ENCODE data around the gene MEAF6. TPM values are rescaled to one million over a fixed set of nuclear protein-coding genes. Genes with fewer than 3 reads are reported as not detected.

Gene MEAF6
- total RNA-seq, 1 experiment from 2014 or later = 51.6 TPM

GRCh38 chr1:37484325-37485051, 30.1 kb downstream of the MEAF6 start:
- Mint-ChIP-seq H3K27ac (peak overlapping the region in 2 of 3 experiments; percentile 59 to 64; a peak in 3 of 7 replicates), H3K4me1 (peaks cover 4 to 16% of the 10 kb centered on the region in 2 experiments; a peak in 3 of 4 replicates), H3K36me3 (ENCODE audit: insufficient read depth in 1 of 3, low read depth in 3 of 3) (peaks cover 6 to 31% (median 19%) of the 10 kb centered on the region in 3 experiments; a peak in 6 of 7 replicates), H3K4me3 (no peak overlapping the region), H3K27me3 (ENCODE audit: low read depth) (no peaks in the 10 kb centered on the region; the same call in 1 of the 2 replicates), H3K9me3 (no peaks in the 10 kb centered on the region)
- H3K27me3 ChIP-seq (ENCODE audit: insufficient read depth, low read length) = no peaks in the 10 kb centered on the region
- H3K23me2 ChIP-seq (ENCODE audit: insufficient read length, low read depth, low read length, poor library complexity, severe bottlenecking) = no peaks in the 10 kb centered on the region
- H4K20me1 ChIP-seq (ENCODE audit: control insufficient read depth, insufficient read depth, insufficient read length) = no peaks in the 10 kb centered on the region
- H2BK5ac ChIP-seq (ENCODE audit: insufficient read length, low read length) = no peak overlapping the region
- no peak overlapping the region for H3K9ac ChIP-seq (ENCODE audit: extremely low read depth, insufficient read length, low read length)
- no peaks in the 10 kb centered on the region for H3K79me1 ChIP-seq (ENCODE audit: insufficient read depth, low read depth, low read length, poor library complexity, severe bottlenecking)
- no peak overlapping the region for H2AFZ ChIP-seq (ENCODE audit: low read length)
- H2AK5ac ChIP-seq (ENCODE audit: insufficient read length, low read length) = no peak overlapping the region
- WGBS (ENCODE audit: extremely low coverage, insufficient read length, low lambda C conversion rate) = no CpG with 5 or more reads among the region's 7 CpGs
- no peak overlapping the region for H3K23ac ChIP-seq (ENCODE audit: insufficient read length, low read depth, low read length)
- no peak overlapping the region for H4K8ac ChIP-seq (replicated peaks; ENCODE audit: insufficient read length, low read depth, low read length)
- no peak overlapping the region for H3K4me2 ChIP-seq (ENCODE audit: insufficient read depth, insufficient read length, low read length)
- no peak overlapping the region for H2BK12ac ChIP-seq (ENCODE audit: insufficient read length, low read depth, low read length)
- H4K91ac ChIP-seq (ENCODE audit: insufficient read length, low read depth, low read length) = no peak overlapping the region
- H2BK120ac ChIP-seq (ENCODE audit: low read depth, low read length, poor library complexity, severe bottlenecking) = no peak overlapping the region
- H3K18ac ChIP-seq (ENCODE audit: insufficient read length, low read depth, low read length) = no peak overlapping the region
- no peak overlapping the region for H3K14ac ChIP-seq (ENCODE audit: insufficient read depth, low read length)
- DNase-seq = no peak
- H3K79me2 ChIP-seq (ENCODE audit: insufficient read depth, low read length) = no peaks in the 10 kb centered on the region
- no peaks in the 10 kb centered on the region for H3K4me1 ChIP-seq (ENCODE audit: insufficient read depth, low read length)
- TF ChIP-seq CTCF (conservative IDR thresholded peaks at IDR 0.05) = no peak
- H4K5ac ChIP-seq (ENCODE audit: insufficient read length, low read depth, low read length) = no peak overlapping the region
- no peak overlapping the region for H3T11ph ChIP-seq (ENCODE audit: low read length)
- H3K56ac ChIP-seq (ENCODE audit: insufficient read length, low read depth, low read length) = no peak overlapping the region
- H3K4ac ChIP-seq (ENCODE audit: low read depth, low read length) = no peak overlapping the region
- no peak overlapping the region for H2BK20ac ChIP-seq (ENCODE audit: low read depth, low read length, poor library complexity, severe bottlenecking)
- H2BK15ac ChIP-seq (ENCODE audit: low read depth, low read length) = no peak overlapping the region
- no peak overlapping the region for H3K27ac ChIP-seq (ENCODE audit: insufficient read length, low read depth, low read length)
- H3K9me3 ChIP-seq (ENCODE audit: control insufficient read depth, low read depth, low read length) = no peaks in the 10 kb centered on the region
